ENCODE data around the gene PDCD1LG2. TPM values are rescaled to one million over a fixed set of nuclear protein-coding genes. Genes with fewer than 3 reads are reported as not detected.

Gene PDCD1LG2
- total RNA-seq, 1 experiment from 2014 or later = not detected

DNA sequence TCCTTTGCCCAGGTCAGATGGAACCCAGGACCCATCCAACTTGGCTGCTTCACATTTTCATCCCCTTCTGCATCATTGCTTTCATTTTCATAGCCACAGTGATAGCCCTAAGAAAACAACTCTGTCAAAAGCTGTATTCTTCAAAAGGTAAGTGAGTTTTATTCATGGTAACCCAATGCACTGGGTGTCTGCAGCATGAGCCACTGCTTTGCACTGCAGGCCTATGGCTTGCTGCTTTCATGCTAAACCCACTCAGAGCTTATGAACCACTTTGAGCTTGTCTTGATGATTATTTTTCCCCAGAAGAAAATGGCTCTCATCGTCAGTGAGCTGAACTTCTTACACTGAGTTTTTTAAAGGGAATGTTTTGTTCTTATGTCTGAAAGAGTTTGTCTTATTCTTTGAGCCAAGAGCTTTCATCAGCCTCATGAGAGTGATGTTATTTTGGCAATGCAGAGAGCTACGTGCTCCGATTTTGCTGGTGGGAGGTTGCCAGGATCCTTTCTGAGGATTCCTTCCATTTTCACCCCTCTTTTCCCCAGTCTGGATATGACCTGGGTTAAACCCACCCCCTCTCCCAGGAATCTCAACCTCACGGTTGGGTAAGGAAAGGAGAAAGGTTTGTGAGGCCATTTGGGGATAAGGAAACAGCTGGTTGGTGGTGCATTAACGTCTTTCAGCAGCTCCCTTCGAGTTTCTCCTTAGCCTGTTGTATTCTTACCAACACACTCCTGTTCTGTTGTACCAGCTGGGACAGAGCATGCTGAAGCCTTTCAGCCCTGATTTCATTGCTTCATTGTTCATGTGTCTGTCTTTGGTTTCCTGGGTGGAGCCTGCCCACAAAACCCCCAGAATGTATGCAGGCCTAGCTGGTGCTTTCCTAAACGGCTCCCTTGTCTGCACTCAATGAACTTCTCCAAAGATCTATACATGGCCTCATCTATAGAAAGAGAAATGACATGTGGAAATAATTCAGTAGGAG is 47.6 kb downstream of the PDCD1LG2 start:
- Mint-ChIP-seq H3K27me3 (ENCODE audit: low read depth) (peaks cover 55% of the 10 kb centered on the region), H3K9me3 (peaks cover 0 to 6% of the 10 kb centered on the region in 2 experiments; a peak in 2 of 5 replicates), H3K36me3 (ENCODE audit: insufficient read depth in 1 of 3, low read depth in 3 of 3) (no peaks in the 10 kb centered on the region), H3K4me3 (no peak overlapping the region), H3K4me1 (peaks cover 3 to 9% of the 10 kb centered on the region in 2 experiments; a peak in 3 of 4 replicates), H3K27ac (no peak overlapping the region)
- no peaks in the 10 kb centered on the region for H3K79me1 ChIP-seq (ENCODE audit: insufficient read depth, low read depth, low read length, poor library complexity, severe bottlenecking)
- no peak for DNase-seq
- no peak overlapping the region for H4K5ac ChIP-seq (ENCODE audit: insufficient read length, low read depth, low read length)
- H3K23me2 ChIP-seq (ENCODE audit: insufficient read length, low read depth, low read length, poor library complexity, severe bottlenecking) = no peaks in the 10 kb centered on the region
- H3K79me2 ChIP-seq (ENCODE audit: insufficient read depth, low read length) = no peaks in the 10 kb centered on the region
- H3K4me1 ChIP-seq (ENCODE audit: insufficient read depth, low read length) = no peaks in the 10 kb centered on the region
- no peaks in the 10 kb centered on the region for H4K20me1 ChIP-seq (ENCODE audit: control insufficient read depth, insufficient read depth, insufficient read length)
- no peak overlapping the region for H2AK5ac ChIP-seq (ENCODE audit: insufficient read length, low read length)
- H2BK120ac ChIP-seq (ENCODE audit: low read depth, low read length, poor library complexity, severe bottlenecking) = no peak overlapping the region
- H3K4ac ChIP-seq (ENCODE audit: low read depth, low read length) = no peak overlapping the region
- no peak overlapping the region for H3T11ph ChIP-seq (ENCODE audit: low read length)
- H3K14ac ChIP-seq (ENCODE audit: insufficient read depth, low read length) = no peak overlapping the region
- no peak overlapping the region for H2AFZ ChIP-seq (ENCODE audit: low read length)
- no CpG with 5 or more reads among the region's 7 CpGs for WGBS (ENCODE audit: extremely low coverage, insufficient read length, low lambda C conversion rate)
- H3K27ac ChIP-seq (ENCODE audit: insufficient read length, low read depth, low read length) = no peak overlapping the region
- H4K8ac ChIP-seq (replicated peaks; ENCODE audit: insufficient read length, low read depth, low read length) = no peak overlapping the region
- no peak overlapping the region for H2BK15ac ChIP-seq (ENCODE audit: low read depth, low read length)
- no peak overlapping the region for H4K91ac ChIP-seq (ENCODE audit: insufficient read length, low read depth, low read length)
- TF ChIP-seq, protein P1, sequence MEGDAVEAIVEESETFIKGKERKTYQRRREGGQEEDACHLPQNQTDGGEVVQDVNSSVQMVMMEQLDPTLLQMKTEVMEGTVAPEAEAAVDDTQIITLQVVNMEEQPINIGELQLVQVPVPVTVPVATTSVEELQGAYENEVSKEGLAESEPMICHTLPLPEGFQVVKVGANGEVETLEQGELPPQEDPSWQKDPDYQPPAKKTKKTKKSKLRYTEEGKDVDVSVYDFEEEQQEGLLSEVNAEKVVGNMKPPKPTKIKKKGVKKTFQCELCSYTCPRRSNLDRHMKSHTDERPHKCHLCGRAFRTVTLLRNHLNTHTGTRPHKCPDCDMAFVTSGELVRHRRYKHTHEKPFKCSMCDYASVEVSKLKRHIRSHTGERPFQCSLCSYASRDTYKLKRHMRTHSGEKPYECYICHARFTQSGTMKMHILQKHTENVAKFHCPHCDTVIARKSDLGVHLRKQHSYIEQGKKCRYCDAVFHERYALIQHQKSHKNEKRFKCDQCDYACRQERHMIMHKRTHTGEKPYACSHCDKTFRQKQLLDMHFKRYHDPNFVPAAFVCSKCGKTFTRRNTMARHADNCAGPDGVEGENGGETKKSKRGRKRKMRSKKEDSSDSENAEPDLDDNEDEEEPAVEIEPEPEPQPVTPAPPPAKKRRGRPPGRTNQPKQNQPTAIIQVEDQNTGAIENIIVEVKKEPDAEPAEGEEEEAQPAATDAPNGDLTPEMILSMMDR (conservative IDR thresholded peaks at IDR 0.05) = no peak
- no peak overlapping the region for H2BK12ac ChIP-seq (ENCODE audit: insufficient read length, low read depth, low read length)
- no peak overlapping the region for H3K18ac ChIP-seq (ENCODE audit: insufficient read length, low read depth, low read length)
- no peak overlapping the region for H2BK5ac ChIP-seq (ENCODE audit: insufficient read length, low read length)
- no peak overlapping the region for H3K56ac ChIP-seq (ENCODE audit: insufficient read length, low read depth, low read length)
- no peak overlapping the region for H3K9ac ChIP-seq (ENCODE audit: extremely low read depth, insufficient read length, low read length)
- no peak overlapping the region for H2BK20ac ChIP-seq (ENCODE audit: low read depth, low read length, poor library complexity, severe bottlenecking)
- H3K23ac ChIP-seq (ENCODE audit: insufficient read length, low read depth, low read length) = no peak overlapping the region
- H3K4me2 ChIP-seq (ENCODE audit: insufficient read depth, insufficient read length, low read length) = no peak overlapping the region
- H3K27me3 ChIP-seq (ENCODE audit: insufficient read depth, low read length) = no peaks in the 10 kb centered on the region; the same call in 1 of the 2 replicates
- no peaks in the 10 kb centered on the region for H3K9me3 ChIP-seq (ENCODE audit: control insufficient read depth, low read depth, low read length)
